Ascending aorta (tissue), 2 donors: ENCODE data around the gene WNT3A. TPM values are rescaled to one million over a fixed set of nuclear protein-coding genes. Genes with fewer than 3 reads are reported as not detected.

Experiments
- DNase-seq, 2 donors: peaks; one replicate each; pipeline ENCODE4 v3.0.0-alpha.2; 2019; ENCODE audit warnings: low spot score in 2 of 2
- H3K27ac ChIP-seq, 2 donors: fragments of 200-600 bp; sonication (generic); one replicate each; pipeline ENCODE4 v1.5.1; 2016 to 2017; ENCODE audit warnings: mild to moderate bottlenecking in 1 of 2
- H3K27me3 ChIP-seq: fragments of 200-600 bp; sonication (generic); one replicate; pipeline ENCODE4 v1.5.1; 2017
- H3K36me3 ChIP-seq, 2 donors: fragments of 200-600 bp; sonication (generic); one replicate each; pipeline ENCODE4 v1.5.1; 2016
- H3K4me1 ChIP-seq, 2 donors: fragments of 200-600 bp; sonication (generic); one replicate each; pipeline ENCODE4 v1.5.1; 2016 to 2017; ENCODE audit warnings: mild to moderate bottlenecking in 1 of 2
- H3K4me3 ChIP-seq, 2 donors: fragments of 200-600 bp; sonication (generic); one replicate each; pipeline ENCODE4 v1.5.1; 2016 to 2017; ENCODE audit warnings: mild to moderate bottlenecking in 1 of 2
- H3K9me3 ChIP-seq, 2 donors: fragments of 200-600 bp; sonication (generic); one replicate each; pipeline ENCODE4 v1.5.1; 2016
- CTCF ChIP-seq, 3 experiments: fragments of 200-600 bp in 2 of 3; fragments of 450-650 bp in 1 of 3; sonication (generic) in 2 of 3; IDR thresholded peaks; one replicate each; pipeline ENCODE4 v1.5.1; 2016 to 2019; ENCODE audit warnings: antibody characterized with exemption in 3 of 3, mild to moderate bottlenecking in 1 of 3, moderate library complexity in 1 of 3
- intact Hi-C: fragments of 100-400 bp; cut with DNase I; formaldehyde crosslinking; loops from one replicate; pipeline ENCODE4 v1.15.1; 2023
- total RNA-seq: library from RNA; depleted of rRNA; stranded (reverse); fragments of >200 nt; gene quantifications from one replicate; pipeline ENCODE4 v1.1.0, GENCODE V29; 2016

Gene WNT3A
- total RNA-seq, 1 donor from 2014 or later, result not detected

GRCh38 chr1:228002792-228003191 is 4.0 kb upstream of the WNT3A start:
- no peak for TF ChIP-seq CTCF (IDR thresholded peaks at IDR 0.05)
- Histone ChIP-seq H3K27ac (no peak overlapping the region), H3K9me3 (peaks cover 0 to 5% of the 10 kb centered on the region in 2 donors), H3K4me1 (no peaks in the 10 kb centered on the region), H3K36me3 (no peaks in the 10 kb centered on the region), H3K4me3 (no peak overlapping the region), H3K27me3 (peaks cover 3% of the 10 kb centered on the region)
- no peak for DNase-seq
- intact Hi-C loops, result no loop called here

DNA sequence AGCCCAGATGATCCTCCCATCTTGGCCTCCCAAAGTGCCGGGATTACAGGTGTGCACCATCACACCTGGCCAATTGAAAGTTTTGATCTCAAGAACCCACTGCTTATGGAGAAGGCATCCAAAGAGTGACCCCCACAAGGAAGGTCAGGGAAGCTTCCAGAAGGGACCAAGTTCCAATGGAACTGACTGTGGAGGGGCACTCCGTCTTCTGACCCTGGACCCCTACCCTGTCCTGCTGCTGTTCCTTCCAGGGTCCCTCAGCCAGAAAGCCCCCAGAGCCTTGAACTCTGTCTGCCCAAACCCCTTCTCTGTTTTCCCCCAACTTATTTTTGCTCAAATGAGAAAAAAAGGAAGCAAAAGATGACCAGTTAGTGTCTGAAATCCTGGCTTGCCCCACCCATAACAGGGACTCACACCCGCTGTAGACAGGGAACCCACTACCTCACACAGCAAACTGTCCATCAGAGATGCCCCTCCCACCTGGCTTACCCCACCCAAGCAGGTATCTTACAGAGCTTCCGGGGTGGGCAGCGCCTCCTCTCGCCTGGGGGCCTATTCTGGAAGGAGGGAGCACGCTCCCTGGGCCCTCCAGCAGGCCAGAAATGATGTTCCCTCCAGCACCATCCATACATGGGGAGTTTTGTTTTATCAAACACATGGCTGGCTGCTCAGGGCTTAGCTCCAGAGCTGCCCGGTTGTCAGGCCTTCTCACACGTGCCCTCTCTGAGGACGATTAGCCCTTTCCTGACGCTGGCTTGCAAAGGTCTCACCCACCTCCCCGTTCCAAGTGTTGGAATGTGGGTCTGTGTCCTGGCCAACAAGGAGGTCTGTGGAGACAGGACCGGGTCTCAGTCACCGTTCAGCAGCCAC is 3.1 kb upstream of the WNT3A start:
- no peak overlapping the region for H3K27ac ChIP-seq
- no peaks in the 10 kb centered on the region for H3K4me1 ChIP-seq
- no peak for TF ChIP-seq CTCF (IDR thresholded peaks at IDR 0.05)
- H3K27me3 ChIP-seq, result peaks cover 3% of the 10 kb centered on the region
- no peaks in the 10 kb centered on the region for H3K36me3 ChIP-seq
- peak in 1 of 2 donors; percentile 35 for DNase-seq
- H3K9me3 ChIP-seq, result no peaks in the 10 kb centered on the region
- H3K4me3 ChIP-seq, result no peak overlapping the region
- intact Hi-C loops, result no loop called here

- H3K4me3 ChIP-seq, result no peak overlapping the region
- no peaks in the 10 kb centered on the region for H3K9me3 ChIP-seq
- H3K27me3 ChIP-seq, result peaks cover 3% of the 10 kb centered on the region
- DNase-seq, result peak in 1 of 2 donors; percentile 55
- no peaks in the 10 kb centered on the region for H3K4me1 ChIP-seq
- intact Hi-C loops, result no loop called here
- TF ChIP-seq CTCF (IDR thresholded peaks at IDR 0.05), result peak in 1 of 3 experiments; percentile 5
- H3K36me3 ChIP-seq, result no peaks in the 10 kb centered on the region
- no peak overlapping the region for H3K27ac ChIP-seq
Observed at GRCh38 chr1:228004331-228004855, 2.4 kb upstream of the WNT3A start.

- peaks cover 3% of the 10 kb centered on the region for H3K27me3 ChIP-seq
- intact Hi-C loops, result no loop called here
- no peak for TF ChIP-seq CTCF (IDR thresholded peaks at IDR 0.05)
Observed at GRCh38 chr1:228004856-228005462, 1.8 kb upstream of the WNT3A start.

DNA sequence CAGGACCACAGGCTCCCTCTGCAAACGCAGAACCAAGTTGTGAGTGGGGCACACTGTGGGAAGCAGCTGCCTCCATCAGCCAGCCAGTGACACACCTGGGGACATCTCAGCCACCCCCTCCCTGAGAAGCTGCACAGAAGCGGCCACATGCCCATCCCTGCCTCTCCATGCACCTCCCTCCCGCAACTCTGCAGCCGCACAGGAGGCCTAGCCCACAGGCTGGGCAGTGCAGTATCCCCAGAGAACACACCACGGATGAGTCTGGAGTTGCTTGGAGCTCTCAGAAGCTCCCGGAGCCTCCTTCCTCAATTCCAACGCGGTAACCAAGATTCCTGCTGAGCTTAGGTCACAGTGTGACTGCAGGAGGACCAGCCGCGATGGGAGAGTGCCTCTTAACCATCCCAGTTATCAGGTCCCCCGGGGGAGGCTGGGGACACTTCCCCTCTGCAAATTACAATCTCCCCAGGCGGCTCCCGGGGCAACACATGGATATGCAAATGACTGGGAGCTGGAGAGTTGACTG is 1.2 kb upstream of the WNT3A start:
- peak in 1 of 2 donors; percentile 48 for DNase-seq
- H3K4me3 ChIP-seq, result no peak overlapping the region
- H3K27ac ChIP-seq, result no peak overlapping the region
- H3K9me3 ChIP-seq, result no peaks in the 10 kb centered on the region
- no peaks in the 10 kb centered on the region for H3K4me1 ChIP-seq
- intact Hi-C loops, result no loop called here
- peaks cover 3% of the 10 kb centered on the region for H3K27me3 ChIP-seq
- TF ChIP-seq CTCF (IDR thresholded peaks at IDR 0.05), result no peak
- no peaks in the 10 kb centered on the region for H3K36me3 ChIP-seq

More at GRCh38 chr1:228004856-228005462, 1.8 kb upstream of the WNT3A start:
- Histone ChIP-seq H3K36me3 (no peaks in the 10 kb centered on the region), H3K9me3 (no peaks in the 10 kb centered on the region), H3K4me3 (no peak overlapping the region), H3K27ac (no peak overlapping the region), H3K4me1 (no peaks in the 10 kb centered on the region)
- no peak for DNase-seq
